HG03060 (cell line): ENCODE results near the gene MCF2L2.

Experiments used
- ATAC-seq: cut with Tn5 transposase; IDR thresholded peaks from one replicate; pipeline ENCODE4 v1.9.1; 2021; ENCODE audit warnings: low read depth, moderate number of reproducible peaks; ENCODE audit not compliant: unreplicated experiment

Gene MCF2L2

DNA sequence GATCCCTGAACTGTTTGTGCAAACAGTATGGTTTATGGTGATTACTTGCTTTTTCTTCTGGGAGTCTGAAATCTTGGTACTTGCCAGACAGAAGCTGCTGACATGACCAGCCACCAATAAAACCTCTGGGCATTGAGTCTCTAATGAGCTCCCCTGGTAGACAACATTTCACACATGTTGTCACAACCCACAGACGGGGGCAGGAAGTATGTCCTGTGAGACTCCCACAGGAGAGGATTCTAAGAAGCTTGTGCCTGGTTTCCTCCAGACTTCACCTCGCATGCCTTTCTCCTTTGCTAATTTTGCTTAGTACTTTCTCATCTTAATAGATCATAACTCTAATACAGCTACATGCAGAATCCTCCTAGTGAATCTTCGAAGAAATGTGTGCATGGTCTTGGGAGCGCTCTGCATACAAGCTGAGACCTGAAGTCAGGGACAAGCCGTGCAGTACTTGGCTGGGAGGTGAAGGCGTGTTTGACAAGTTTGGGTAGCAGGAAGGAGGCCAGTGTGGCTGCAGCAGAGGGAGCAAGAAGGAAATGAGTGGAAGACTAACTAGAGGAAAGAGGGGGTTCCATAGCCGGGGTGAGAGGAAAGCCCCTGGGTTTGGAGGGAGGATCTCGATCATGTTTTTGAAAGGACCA lies 126.4 kb downstream of the MCF2L2 start:
- ATAC-seq = no peak

DNA sequence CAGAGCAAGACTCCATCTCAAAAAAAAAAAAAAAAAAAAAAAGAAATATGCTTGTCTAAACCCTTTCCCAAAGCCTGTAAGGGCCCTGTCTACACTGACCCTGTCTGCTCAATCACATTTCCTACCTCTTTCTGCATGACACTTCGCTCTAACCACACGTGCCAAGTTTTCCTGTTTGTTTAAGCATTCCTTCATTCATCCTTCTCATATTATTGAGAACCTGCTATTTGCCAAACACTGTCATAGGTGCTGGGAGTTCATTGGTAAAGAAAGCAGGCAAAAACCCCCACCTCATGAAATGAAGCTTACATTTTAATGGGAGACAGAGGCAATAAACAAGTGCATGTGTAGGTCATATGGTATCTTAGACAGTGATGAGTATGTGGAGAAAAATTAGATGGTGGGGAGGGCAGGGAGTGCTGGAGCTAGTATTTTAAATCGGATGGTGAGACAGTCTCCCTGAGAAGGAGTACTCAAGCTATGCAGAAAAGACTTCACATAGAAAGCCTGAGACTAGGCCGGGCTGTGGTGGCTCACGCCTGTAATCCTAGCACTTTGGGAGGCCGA lies 127.3 kb downstream of the MCF2L2 start:
- no peak for ATAC-seq

DNA sequence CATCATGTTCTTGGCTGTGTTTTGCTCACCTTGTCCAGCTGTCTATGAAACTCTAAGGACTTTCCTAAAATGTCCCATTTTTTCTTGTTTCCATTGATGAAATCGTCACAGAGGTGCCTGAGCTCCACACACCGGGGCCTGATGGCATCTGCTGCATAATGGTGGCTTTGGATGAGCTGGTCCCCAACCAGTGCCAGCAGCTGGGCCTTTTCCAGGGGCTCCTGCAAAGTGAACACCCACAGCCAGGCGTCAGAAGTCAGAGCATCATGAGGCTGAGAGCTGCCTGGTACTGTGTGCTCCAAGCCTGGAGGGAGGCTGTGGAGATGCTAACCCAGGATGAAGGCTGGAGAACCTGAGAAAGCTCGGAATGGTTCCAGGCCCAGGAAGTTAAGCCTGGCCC lies 128.4 kb downstream of the MCF2L2 start:
- no peak for ATAC-seq

DNA sequence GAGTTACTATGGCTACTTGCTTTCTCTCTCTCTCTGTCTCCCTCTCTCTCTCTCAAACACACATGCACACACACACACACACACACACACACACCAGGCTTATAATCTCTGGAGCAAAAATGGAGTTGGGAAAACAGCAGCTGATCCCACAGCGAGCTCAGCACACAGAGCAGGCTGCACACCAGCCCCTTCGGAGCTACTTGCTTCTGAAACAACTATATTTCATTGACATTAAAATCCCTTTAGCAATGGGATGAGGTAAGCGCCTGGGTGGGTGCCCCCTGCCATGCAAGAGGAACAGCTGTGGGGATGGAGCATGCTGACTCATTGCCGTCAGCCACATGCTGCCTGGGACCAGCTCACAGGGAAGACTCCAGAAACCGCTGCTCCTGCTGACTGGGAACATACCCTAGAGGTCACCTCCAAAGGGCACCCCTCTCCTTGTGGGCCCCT lies 129.7 kb downstream of the MCF2L2 start:
- no peak for ATAC-seq

DNA sequence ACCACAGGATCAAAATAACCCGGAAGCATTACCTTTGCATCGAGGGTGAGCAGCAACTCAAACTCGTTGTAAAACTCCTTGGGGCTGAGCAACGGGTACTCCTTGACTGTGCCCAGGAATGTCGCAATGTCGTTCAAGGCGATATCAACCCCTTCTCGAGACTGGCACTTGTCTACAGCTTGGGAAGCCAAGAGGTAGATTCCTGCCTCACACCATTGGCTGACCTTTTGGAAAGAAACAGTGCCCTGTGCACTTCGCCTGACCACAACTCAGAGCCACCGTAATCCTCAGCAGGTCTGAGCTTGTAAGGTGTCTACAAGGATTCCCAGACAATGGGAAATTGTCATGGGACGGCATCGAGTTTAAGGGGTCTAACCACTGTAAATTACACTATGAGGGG lies 131.5 kb downstream of the MCF2L2 start:
- no peak for ATAC-seq

DNA sequence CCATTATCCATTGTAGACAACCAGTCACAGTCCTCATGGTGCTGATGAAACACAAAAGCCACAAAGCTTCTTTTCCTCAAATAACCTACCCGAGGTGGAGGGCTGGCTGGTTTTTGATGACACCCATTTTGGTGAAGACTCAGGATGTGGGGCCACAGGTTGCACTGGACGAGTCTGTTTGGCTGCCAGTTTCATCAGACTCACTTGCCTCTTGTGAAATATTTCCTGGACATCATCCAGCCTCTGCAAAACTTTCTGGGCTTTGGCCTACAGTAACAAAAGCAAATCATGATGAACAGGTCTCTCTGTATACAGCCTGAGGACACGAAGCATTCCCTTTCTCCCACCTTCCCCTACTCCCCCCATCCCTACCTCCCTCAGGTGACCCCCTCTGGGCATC lies 133.2 kb downstream of the MCF2L2 start:
- no peak for ATAC-seq

DNA sequence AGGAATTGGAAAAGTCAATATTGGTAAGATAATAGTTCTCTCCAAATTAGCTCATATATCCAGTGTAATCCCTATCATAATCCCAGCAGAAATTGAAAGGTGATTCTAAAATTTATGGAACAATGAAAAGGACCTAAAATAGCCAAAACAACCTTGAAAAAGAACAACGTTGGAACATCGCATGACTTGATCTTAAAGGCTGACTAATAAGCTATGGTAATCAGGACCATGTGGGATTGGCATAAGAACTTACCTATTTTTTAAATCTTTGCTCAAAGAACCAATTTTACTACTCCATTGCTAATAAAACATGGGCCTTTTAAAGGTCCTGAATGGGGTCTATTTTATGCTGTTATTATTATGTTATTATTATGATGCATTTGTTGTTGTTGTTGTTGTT lies 134.5 kb downstream of the MCF2L2 start:
- ATAC-seq = no peak

DNA sequence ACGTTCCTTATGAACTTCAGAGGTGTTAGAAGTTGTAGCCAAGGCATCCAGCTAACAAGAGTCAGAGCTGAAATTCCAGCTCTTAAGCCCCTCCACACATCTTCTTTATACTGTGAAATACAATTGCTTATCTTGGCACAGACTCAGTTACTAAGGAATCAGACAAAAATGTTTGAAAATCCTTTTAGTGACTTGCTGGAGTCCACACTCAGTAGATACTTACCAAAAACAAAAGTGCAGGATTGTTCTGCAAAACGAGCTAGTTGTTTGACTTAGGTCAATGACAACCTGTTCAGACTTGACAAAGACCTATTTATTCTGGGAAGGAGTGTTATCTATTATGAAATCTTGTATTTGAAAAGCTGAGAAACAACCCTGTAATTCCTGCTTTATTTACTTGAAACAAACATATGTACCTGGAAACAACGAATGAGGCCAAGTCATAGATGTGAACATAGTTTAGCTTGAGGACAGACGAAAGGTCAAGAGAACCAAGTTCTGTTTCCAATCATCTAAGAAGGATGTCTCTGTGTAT lies 136.9 kb downstream of the MCF2L2 start:
- no peak for ATAC-seq

DNA sequence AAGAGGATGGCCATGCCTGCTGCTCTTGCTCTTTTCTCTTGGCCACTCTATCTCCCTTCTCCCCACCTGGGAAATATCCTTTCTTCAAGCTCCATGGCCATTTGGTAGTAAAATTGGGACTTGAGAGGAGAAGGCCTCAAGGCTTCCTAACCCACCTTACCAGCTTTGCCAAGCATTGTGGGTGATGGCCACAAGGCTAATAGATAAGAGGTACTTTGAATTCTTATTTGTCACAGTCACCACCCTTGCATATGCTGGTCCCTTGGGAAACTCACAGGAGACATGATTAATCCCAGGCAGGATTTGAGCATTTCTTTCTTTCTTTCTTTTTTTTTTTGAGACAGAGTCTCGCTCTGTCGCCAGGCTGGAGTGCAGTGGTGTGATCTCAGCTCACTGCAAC lies 138.2 kb downstream of the MCF2L2 start:
- no peak for ATAC-seq

DNA sequence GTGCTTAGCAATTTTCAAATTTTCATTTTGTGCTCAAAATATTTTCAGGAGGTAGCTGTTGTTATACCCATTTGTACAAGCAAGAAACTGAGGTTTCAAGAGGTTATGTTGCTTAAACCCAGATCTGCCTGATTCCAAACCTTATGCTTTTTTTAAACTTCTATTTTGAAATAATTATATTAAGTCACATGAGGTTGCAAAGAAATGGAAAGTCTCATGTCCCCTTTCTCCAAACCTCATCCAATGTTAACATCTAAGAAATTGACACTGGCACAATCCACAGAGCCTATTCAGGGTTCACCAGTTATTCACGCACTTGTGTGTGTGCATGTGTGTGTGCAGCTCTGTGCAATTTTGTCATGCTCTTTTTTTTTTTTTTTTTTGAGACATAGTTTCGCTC lies 140.3 kb downstream of the MCF2L2 start:
- no peak for ATAC-seq

DNA sequence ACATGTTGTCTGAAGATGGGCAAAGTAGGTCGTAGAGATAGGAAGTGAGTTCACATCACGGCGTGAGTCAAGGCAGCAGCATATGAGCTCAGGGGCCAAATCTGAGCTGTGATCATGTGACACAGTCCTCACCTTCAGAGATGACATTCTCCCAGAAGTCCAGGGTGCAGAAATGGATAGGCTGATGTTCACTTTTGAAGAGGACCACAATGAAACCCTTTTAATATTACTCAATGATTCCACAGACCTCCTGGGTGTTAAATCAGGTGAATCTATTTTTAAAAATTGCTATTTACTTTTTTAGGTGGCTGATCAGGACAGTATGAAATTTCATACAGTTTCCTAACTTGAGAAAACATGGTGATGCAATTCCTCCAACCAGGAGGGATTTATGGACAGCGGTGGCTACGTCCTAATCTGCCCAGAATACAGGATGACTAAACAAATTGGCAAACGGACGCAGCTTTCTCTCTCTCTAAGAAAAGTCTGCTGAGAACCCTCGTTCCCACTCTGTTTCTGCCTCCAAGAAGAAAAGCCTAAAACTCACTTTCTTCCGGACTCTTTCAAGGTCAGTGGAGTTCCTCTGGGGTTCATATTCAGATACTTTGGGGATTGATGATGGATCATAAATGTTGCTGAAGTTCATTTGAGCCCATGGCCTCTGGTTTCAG lies 141.0 kb downstream of the MCF2L2 start:
- ATAC-seq = no peak

DNA sequence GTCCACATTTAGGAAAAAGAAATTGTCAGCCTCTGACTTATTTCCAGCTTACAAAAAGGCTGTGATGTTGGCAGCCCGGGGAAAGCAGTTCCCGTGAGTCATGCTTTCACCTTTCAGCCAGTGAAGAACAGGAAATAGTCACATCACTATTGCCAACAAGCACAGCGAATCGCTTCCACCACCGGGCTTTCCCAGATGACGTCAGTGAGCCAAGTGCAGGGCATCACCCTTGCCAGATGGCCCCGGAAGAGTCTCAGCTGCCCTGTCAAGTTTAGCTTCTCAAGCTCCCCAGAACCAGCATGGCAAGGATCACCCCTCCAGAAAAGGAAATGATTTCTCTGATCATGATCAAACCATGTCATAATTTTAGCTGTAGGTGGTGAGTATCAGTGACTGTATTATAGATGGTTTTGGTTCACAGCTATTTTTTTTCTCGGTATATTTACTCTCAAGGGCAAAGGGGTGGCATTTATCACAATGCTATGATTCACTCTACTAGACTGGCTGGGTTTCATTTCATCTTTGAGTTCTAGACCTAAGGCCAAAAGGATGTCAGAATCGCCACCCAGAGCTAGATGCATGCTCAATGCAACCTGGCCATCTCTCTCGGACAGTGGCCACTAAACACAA lies 142.5 kb downstream of the MCF2L2 start:
- peak; percentile 96 for ATAC-seq

DNA sequence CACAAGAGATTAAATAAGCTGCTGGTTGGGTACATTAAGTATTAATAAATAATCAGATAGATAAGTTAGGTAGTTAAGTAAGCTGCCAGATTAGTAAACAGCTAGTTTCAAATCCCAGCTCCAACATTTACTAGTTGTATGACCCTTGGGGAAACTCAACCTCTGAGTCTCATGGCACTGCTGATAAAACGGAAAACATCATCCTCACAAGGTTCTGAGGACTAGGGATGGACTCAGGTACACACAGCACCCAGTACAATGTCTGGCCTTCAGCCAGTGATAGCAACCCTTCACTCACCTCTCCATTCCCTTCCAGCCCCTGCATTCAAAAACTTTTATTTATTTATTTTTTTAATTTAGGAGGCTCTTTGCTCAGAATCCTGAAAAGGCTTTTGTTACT lies 143.1 kb downstream of the MCF2L2 start:
- no peak for ATAC-seq

DNA sequence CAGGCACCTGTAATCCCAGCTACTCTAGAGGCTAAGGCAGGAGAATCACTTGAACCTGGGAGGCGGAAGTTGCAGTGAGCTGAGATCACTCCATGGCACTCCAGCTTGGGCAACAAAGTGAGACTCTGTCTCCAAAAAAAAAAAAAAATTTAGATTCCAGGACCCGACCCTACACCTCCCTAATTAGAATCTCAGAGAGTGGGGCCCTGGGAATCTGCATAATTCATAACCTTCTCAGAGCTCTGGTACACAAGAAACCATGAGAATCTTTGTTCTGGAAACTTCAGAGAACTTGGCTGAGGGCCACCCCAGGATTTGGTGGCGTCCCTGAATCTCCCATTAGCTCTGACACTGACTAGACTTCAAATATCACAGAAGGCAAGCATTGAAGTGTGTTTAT lies 143.8 kb downstream of the MCF2L2 start:
- no peak for ATAC-seq

DNA sequence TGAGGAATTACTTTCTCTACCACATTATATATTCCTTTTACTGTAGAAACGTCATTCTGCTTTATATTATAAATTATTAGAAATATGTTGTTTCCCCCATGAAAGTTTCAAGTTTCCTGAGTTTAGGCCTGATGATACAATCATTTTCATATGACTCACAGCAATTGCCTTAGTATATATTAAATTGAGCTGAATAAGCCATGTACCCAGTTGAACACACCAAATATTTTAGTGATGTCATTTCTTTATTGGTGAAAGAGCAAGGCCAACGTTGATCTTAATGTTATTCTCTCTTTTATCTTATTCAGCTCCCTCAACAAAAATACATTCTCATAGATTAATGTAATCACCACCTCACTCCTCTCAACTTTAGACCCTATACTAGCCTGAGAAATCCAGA lies 144.5 kb downstream of the MCF2L2 start:
- no peak for ATAC-seq

DNA sequence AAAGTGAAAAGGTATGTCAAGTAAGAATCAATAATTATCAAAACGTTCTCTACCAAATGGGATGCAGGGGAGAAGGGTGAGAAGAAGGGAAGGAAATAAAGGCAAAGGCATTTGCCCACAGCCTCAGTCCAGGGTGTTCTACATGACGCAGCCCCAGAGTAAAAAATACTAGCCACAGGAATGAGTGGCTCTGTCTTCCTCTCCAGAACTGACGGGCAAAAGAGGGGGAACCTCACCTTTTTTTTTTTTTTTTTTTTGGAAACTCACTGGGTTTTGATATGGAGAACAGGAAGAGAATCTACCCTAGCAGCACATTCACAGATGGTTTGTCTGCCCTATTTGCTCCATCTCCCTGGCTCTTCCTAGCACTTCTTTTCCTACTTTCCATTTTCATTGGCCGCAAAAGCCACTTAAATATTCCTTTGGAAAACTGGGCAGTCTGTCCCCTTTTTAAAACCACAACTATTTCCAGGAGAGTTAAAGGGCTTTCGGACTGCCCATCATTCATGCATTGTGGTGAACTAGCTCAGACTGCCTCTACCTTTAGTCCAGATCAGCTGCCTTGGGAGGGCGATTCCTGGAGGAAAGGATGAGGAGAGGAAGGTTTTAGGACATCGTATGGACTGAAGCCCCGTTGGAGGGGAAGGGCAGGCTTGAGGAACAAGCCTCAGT lies 147.2 kb downstream of the MCF2L2 start:
- no peak for ATAC-seq

DNA sequence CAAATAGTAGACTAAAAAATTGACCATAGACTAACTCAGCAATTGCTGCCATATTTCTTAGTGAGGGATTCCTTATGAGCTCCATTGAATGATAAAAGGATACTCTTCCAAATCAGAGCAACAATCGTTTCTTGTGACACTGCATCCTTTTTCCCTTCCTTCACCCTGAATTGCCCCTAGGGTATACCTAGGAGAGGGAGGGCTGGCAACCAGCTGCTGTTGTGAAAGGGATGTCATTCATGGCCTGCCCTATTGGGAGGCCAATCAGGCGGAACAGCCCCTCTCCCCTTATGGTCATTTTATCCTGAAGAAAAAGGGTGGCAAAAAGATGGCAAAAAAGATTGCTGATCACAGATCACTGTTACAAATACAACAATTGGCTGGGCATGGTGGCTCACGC lies 149.0 kb downstream of the MCF2L2 start:
- no peak for ATAC-seq

DNA sequence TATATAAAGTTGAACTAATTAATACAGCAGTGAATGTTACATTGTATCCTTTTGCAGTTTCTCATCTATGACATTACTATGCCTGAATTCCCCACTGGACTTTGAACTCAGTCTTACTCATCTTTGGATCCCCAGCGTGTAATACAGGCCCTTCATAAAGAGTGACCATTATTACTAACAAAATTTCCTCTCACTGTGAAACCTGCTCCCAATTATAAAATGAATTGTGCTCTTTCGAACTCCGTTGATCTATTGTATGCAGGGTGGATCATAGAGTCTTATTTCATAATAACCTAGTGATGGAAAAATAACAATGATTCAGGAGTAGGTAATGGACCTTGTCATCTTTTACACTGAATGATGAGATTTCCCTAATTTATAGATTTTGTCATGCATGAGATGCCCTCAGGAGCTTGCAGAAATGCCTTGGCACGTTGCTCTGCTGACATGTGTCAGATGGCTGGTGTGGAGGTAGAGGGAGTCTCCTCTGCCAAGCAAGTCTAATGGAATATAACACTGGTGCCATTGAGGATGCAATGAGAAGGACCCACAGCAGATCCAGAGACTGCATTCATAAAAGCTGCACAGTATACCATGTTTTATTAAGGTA lies 149.8 kb downstream of the MCF2L2 start:
- ATAC-seq = no peak

DNA sequence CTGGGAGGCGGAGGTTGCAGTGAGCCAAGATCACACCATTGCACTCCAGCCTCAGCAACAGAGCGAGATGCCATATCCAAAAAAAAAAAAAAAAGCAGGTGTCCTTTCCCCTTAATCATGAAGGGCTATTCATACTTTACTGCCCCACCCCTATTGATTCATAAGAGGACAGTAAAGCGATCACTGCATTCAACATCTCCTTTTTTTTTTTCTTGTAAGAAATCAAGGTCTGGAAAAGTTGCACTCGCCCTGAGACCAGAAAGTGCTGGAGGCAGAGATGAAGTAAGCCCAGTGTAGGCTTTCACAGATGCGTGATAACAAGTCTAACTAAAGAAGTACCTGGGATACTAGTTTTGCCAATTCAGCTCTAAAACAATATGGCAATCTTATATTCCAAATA lies 151.2 kb downstream of the MCF2L2 start:
- ATAC-seq = no peak

DNA sequence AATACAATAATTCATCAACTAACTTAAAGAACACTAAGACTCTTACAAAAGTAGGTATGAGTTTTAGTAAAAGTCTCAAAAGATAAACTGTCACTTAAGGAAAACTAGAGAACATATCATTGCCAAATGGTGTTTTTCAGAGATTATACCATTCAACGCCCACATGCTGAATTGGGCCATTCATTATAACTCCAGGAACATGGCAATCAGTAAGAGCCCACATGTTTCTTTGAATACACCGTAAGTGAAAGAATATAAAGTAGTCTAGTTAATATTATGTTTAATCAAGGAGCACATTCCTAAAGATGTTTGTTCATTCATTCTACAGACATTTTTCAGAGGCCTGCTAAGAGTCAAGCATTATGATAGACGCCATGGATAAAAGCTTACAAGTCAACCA lies 152.5 kb downstream of the MCF2L2 start:
- no peak for ATAC-seq

DNA sequence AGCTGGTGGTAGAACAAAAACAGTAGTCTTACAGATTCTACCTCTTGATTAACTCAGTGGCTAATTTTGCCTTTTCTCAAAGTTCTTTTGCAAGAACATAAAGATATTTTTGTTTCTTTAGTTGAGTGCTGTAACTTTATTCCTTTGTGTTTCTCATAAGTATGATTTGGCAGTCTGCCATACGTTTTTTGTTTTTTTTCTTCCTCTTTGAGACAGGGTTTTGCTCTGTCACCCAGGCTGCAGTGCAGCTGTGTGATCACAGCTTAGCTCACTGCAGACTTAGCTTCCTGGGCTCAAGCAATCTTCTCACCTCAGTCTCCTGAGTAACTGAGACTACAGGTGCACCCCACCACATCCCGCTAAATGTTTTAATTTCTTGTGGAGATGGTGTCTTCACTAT lies 153.0 kb downstream of the MCF2L2 start:
- no peak for ATAC-seq
